ELR (cell line): ENCODE measurements around the gene ARVCF.

Experiments used
- DNase-seq: peaks from one replicate; pipeline ENCODE4 v3.0.0-alpha.2; 2015; ENCODE audit warnings: low read depth

The ARVCF gene

DNA sequence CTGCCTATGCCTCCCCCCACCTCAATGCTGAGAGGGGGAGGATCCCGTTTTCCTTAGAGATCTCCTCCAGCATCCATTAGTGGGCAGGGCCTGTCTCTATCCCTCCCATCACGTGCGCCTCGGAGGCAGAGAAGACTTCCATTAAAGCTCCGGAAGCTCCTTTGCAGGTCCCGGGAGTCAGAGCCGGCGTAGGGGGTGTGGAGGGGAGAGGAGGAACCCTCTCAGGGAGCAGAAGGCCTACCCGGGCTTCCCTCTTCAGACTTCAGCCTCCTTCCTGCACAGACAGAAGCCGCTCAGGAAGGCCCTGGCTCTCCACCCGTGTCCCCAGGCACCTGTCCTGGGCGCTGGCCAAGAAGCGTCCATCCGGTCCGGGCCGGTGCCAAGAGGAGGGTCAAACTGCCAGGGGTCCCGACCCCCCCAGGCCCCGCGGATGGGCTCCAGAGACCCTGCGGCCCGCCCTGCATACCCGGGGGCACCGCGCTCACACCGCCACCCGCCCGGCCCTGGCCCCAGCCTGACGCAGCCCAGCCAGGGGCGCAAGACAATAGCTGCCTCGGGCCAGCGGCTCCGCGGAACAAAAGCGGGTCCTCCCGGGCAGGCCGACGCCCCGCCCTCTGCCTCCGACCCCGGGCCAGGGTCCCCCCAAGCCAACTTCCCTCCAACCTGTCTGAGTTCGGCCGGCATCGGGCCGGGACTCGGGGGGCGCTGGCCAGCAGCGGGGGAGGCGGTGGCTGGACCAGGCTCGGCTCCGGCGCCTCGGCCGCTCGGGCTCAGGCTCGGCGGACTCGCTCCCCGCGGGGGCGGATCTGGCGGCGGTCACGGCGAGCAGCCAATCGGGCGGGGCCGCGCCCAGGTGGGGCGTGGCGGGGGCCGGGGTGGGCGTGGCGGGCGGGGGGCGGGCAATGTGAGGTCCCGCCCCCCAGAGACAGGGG, 29.9 kb downstream of the ARVCF start:
- peak; percentile 80 for DNase-seq

DNA sequence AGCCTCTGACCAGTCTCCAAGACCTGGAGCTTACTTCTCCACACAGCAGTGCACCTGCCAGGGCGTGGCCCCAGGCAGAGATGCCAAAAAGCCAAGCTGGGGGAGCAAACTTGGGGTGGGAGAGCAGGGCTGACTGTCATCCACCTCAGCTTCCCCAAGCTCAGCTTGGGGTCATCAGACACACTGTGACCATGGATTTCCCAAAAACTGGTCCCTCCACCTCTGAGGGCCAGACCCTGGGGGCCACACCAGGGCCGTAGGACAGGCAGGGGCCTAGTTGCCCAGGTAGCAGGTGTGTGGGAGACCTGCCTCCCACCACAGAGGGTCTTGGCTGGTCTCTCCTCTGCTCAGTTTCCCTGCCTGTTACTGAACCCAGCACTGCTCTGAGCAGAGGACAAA, 30.6 kb downstream of the ARVCF start:
- DNase-seq: no peak

DNA sequence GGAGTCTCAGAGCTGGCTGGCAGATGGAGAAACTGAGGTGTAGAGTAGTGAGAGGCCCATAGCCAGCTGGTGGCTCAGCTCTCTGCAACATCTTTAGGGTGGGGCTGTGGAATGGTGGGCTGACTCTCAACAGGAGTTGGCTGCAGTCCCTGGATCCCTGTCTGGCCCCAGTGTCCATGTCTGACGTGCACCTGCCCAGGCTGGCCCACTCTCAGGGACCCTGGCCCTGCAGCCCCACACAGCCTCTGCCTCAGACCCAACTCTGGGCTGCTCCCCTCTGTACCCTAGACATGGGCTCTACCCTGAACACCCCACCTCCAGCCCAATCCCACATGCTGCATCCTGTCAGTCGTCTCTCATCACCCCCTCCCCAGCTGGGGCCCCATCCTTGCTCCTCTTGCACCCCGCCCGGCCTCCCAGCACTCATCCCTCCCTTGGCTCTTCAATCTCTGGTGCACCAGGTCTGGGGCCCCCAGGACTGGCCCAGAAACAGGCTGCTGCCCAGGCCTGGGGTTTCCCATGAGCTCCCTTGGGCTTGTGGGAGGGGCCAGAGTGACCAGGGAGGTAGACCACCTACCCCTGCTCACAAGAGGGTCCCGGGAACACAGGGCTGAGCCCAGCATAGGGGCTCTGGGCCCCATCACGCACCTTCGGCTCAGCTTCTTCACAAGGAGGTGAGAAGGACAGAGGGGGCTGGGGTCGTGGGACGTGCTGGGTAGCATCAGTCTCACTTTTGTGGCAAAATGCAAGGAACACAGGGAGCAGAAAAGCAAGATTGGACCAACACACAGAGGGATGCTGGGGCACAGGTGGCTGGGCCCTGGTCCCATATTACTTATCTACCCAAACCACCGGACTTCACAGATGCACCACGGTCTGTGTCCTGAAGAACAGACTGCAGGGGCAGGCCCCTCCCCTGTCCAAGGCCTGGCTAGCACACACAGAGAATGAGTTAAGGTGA, 31.5 kb downstream of the ARVCF start:
- DNase-seq: no peak

DNA sequence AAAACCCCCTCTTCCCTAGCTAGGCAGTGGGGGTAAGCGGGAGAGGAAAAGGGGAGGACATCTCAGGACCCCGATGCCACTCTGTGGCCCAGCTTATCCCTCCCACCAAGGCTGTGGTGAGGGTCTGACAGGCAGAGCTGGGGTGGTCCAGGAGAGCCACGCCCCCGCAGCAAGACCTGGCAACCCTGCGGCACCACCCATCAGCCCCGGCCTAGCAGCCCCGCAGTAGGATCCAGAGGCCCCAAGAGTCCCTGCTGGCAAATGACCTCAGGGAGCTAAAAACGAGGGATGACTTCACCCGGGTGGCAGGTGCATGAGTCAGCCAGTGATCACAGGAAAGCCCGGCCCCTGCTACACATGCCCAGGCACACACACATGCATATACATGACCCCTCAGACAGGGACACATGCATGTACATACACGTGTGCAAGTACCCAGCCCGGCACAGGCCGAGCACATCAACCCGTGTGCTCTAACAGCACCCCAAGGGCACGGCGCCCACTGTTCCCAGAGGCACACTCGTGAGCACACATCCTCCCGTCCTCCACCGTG, 32.3 kb downstream of the ARVCF start:
- DNase-seq: peak; percentile 84

DNA sequence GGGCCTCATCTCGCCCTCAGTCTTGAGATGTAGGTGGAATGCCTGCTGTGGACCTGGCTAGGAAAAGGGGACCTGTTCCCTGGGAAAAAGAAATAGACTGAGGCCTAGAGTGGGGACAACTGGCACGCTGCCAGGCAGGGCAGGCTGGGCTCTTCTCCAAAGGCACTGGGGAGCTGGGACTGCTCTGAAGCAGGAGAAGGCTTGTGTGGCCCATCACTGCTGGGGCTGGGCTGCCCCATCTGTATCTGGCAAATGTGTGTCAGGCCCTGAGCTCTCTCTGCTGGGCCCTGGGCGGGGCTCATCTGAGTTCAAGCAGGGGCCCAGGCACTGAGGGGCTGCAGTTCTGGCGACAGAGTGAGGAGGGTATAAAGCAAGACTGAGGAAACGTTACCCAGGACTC, 32.9 kb downstream of the ARVCF start:
- DNase-seq: no peak

DNA sequence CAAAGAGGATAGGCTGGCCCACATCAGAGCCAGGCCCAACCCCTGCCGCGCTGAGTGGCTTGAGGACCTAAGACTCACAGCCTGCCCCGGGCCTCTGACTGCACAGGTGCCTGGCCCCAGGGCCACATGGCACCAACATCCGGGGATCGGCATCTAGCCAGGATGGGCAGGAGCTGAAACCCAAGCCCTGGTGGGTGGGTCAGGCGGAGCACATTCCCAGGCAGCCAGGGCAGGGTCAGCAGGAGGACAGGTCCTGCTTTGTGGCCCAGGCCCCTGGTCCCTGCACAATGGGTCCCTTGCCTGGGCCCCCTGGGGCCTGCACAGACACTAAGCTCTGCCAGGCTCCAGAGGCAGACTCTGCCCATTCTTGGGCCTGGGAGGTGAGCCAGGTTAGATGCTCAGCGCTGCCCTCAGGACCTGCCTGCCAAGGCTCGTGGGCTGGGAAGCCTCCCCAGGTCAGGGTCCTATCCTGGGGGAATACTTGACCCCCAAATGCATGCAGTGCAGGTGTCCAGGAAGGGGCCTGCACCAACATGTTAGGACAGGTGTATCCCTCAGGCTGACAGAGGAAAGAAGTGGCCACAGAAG, 33.5 kb downstream of the ARVCF start:
- no peak for DNase-seq

DNA sequence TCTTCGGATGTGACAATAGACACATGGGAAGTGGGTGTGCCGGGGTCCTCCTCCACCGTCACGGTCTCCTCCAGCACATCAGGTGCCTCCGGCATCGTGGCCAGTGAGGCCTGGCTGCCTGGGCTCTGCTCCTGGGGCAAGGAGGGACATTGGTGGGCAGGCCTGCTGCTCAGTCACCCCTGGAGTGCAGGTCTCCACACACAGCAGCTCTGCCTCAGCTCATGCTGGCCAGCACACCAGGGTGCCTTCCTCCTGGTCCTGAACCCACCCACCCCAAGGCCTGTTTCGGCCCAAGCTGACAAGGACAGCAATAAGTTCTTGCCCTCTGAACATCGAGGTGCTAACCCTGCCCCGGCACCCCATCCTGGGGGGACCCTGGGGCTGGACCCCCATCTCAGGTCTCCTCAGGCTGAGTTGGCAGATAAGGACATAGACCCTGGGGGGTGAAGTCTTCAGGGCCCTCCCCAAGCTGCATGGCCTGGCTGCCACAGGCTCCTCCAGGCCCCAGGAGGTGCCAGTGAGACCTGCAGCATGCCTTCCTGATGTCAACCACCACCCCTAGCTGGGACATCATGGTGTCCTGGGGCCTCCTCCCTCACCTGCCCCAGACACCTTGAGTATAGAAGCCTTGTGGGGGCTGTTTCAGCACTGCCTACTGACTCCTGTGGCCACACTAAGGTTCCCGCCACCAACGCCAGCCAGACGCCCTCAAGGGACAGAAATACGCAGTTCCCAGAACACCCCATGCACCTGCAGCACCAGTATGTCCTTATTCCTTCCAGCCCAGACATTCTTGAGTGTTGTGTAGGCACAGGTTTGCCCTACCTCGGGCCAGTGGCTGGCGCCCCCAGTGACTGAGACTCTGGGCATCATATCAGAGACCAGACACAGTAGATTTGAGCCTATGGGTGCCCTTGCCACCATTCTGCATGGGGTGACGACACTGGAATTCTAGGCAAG, 34.4 kb downstream of the ARVCF start:
- DNase-seq: no peak

DNA sequence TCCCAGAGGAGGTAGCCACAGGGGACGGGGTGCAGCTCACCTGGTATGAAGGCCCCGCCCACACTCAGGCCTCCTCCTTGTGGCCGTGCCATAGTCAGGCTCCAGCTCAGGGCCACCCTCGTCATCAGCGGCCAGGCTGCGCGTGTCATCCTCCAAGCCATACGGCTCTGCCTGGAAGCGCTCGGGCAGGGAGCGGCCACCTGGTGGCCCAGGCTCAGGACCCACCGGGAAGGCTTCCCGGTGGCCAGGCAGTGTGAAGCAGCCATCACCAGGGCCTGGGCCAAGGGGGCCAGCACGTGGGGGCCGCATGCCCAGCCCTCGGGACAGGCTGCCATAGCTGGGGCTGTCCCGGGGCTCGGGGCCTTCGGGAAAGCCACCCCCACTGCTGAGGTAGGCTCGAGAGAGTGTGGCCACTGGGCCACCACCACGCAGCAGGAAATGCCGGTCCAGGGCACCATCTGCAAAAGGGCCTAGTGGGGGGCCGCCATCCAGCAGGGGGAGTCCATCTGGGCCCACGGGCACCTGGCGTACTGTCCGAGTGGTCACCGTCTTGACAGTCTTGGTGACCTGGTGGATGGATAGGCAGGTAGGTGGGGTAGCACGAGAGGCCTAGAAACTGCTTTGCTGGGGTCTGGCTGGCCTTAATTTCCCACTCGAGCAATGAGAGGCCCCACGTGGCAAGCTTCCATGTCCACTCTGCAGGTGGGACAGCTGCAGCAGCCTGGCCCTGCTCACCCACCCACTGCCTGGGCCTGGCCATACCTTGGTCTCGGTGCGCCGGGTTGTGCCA, 35.3 kb downstream of the ARVCF start:
- no peak for DNase-seq

DNA sequence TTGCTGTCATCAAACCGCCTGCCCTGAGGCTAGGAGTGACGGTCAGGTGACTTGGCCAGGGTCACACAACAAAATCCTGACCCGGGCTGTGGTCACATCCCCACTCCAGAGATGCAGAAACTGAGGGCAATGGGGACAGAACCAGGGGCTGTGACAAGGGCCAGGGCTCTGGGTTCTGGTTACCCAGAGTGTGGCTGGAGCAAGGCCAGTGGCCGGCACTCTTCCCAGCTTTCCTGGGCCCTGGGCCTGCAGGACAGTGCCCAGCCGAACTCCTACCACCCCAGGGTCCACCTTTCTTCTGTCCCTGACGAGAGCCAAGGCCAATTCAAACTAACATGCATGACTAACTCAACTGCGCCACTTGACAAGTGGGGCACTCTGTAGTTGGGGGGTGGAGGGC, 35.9 kb downstream of the ARVCF start:
- no peak for DNase-seq

DNA sequence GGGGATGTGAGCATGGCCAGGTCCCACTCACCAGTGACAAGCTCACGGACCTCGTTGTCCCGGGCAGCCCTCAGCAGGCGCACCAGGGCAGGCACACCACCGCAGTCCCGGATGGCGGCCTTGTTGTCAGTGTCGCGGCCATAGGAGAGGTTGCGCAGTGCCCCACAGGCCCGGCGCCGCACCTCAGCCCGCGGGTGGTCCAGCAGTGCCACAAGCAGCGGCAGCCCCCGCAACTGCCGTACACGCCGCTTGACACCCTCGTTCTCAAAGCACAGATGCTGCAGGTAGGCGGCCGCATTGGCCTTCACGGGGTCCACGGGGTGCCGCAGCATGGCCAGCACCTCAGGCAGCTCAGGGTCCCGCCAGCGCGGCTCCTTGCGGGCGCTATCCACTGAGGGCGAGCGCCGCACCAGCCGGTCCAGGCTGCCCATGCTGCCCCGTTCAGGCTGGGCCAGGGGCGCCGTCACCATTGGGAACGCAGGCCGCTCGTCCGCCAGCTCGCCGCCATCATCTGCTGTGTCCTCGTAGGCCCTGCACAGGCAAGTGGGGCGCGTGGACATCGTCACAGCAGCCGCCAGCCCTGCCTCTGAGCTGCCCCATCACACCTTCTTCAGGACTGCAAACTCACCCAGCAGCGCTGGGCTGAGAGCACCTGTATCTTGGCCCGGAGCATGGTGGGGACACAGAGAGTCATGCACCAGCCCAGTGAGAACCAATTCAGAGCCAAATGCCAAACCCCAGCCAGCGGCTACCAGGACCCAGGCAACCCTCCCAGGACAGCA, 36.7 kb downstream of the ARVCF start:
- no peak for DNase-seq

DNA sequence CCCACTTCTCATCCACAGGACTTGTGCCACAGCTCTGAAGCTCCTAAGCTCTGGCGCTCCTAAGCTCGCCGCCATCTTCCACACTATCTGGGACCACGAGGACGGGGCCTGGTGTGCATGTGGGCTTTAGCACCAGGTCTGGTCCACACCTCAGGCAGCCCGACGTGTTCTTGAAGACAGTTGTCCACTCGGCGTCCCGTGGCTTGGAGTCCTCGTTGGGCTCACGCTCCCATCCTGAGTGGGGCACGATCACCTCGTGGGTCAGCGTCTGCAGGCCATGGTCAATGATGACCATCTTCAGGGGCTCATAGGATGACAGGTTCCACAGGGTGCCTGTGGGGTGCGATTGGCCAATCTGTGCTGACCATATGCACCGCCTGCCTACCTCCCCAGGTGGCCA, 37.9 kb downstream of the ARVCF start:
- no peak for DNase-seq

DNA sequence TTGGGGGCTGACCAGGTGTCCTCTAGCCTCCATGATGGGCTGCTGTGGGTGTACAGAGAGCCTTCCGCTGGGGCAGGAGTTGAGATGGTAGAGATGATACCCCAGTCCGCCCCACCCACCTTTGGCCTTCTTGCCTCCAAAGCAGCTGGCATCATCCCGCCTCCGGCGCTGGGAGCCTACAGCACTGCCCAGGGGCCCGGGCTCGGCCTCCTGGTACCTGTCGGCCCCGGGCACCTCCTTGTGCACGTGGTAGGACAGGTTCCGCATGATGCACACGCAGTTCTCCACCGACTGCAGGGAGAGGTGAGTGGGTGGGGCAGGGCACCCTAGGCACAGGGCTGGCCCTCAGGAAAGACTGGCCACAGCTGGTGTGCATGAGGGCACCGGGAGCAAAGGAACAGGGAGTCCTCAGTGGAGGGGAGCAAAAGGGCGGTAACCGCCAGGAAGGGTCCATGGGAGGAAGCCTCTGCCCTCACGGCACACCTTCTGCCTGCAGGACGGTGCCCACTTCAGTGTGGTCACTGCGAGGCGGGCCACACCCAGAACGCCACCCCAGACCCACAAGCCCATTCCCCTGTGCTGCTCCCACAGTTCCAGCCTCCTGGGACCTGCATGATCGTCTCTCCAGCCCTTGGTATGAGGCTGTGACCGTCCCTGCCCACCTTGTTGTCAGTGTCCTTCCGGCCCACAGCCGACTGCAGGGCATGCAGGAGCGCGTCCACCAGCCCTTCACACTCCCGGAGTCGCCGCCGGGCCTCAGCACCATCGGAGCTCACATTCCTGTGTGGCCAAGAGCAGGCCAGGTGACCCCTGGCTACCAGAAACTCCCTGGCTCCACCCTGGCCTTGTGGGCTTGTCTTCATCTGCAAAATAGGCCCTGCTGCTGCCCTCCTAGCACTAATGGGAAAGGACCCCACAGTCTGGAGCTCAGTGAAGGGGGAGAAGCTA, 39.1 kb downstream of the ARVCF start:
- DNase-seq: no peak

DNA sequence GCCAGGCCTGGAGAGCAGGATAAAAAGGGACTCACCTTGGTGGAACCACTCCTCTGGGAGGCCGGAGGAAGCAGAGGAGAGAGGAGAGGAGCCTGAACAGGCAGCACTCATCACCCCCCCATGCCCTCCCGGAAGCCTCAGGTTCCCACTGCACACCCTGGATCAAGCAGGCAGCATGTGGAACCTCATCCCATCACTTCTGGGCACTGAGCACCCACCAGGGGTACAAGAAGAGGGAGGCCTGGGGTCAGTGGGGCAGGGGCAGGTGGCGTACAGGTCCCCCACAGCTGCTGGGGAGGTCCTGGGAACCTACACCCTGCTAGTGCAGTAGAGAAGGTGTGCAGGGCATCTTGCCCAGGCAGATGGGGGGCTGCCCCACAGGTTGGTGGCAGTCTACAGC, 40.0 kb downstream of the ARVCF start:
- no peak for DNase-seq

DNA sequence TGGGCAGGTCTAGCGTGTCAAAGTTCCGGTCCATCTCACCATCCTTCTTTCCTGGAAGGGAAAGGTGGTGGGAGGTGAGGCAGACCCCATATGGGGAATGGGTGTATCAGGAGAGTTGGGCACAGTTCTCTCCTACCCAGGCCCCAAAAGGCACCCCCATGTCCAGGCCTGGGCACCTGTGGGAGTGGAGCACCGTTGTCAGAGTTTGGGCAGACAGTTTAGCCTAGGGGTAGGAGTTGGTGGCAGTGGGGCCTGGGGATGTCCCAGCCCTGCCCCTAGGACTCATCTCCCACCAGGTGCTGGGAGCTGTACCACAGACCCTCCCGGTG, 41.0 kb downstream of the ARVCF start:
- no peak for DNase-seq

DNA sequence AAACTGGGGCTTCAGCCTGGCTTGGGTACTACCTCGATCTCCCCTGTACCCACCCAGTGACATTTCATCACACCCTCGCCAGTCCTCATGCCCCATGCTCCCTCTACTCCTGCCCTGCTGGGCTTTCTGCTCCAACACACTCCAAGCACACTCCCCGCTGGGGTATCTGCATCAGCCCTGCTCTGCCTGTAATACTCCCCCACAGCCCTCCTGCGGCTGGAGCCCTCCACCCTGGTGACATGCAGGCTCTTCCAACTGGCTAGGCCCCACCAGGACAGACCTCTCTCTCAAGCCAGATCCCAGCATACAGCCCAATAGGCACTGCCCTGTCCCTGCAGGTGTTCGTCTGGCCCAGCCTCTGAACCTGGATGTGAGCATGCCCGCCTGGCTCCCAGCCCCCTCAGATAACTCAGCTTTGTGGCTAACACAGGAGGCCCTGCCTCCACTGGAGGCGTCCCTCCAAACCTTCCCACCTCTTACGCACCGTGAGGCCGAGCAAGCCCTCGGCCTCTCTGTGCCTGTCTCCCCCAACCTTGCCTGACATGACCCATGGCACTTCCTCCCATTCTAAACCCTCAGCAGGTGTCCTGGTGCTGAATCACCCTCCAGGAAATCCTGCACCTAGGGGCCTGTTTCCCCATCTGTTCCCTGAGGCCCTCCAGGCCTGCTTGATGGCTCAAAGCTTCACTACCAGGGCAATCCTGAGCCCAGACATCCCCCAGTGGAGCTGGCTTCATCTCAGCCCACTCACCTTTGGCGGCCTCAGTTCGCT, 41.5 kb downstream of the ARVCF start:
- peak; percentile 43 for DNase-seq

DNA sequence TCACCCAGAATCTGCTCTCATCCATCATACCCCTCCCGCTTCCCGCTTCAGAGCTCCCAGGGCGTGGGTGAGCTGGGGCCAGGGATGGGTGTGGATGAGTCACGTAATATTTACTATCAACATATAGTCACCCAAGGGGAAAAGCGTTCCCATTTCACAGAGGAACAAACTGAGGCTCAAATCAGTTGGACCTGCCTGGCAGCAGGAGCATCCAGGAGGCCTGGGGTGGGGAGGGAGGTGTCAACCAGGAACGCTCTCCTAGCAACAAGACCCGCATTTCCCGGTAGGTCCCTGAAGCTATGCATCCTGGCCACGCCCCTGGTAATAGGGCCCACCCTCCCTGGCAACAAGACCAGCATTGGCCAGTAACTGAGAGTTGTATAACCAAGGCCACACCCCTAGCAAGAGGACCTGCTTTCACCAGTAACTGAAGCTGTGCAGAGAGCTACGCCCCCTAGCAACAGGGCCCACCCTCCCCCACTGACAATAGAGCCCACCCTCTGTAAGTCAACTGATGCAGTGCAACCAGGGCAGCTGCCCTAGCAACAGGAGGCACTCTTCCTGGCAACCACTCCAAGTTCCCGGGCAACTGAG, 42.3 kb downstream of the ARVCF start:
- peak; percentile 66 for DNase-seq
